IMR-90 (cell line): Measurements from ENCODE around the gene CREG1. TPM values are rescaled to one million over a fixed set of nuclear protein-coding genes. Genes with fewer than 3 reads are reported as not detected.

Source experiments
- ATAC-seq: fragments of 200-7000 bp; cut with Tn5 transposase; 2 replicates; pipeline ENCODE4 v1.9.1; 2020; ENCODE audit warnings: low read depth, mild to moderate bottlenecking, moderate library complexity
- Bru-seq: library from RNA; stranded (reverse); fragments of 400-500 nt; gene quantifications from one replicate; lab custom pipeline; 2021; lab: Mats Ljungman, UMichigan
- BruChase-seq, 2 experiments: library from RNA; stranded (reverse); fragments of 400-500 nt; gene quantifications; one replicate each; lab custom pipeline; 2021; lab: Mats Ljungman, UMichigan
- BruUV-seq: library from RNA; stranded (reverse); fragments of 400-500 nt; replicated peaks from 2 replicates; lab custom pipeline; 2021; lab: Mats Ljungman, UMichigan
- CTCF ChIA-PET: fragments of 300-600 bp; formaldehyde crosslinking; extraction: SDS; loops from one replicate; lab custom pipeline; 2021; ENCODE audit warnings: antibody characterized with exemption; lab: Yijun Ruan, JAX
- POLR2A ChIA-PET: fragments of 300-600 bp; sonication (Branson Sonifier 250); formaldehyde crosslinking; loops from one replicate; lab custom pipeline; 2022; ENCODE audit warnings: antibody characterized with exemption; ENCODE audit not compliant: unreplicated experiment; lab: Charles Lee
- DNase-seq: peaks from one replicate; pipeline ENCODE4 v3.0.0; 2013
- H2AFZ ChIP-seq: replicated peaks from 2 replicates; pipeline ENCODE3; 2013; ENCODE audit warnings: low read length, mild to moderate bottlenecking; ENCODE audit not compliant: poor library complexity
- H2AK5ac ChIP-seq: 2 replicates; pipeline ENCODE4 v1.6.1; 2013; ENCODE audit warnings: low read depth, low read length, inconsistent platforms
- H2AK9ac ChIP-seq: replicated peaks from 2 replicates; pipeline ENCODE3; 2013; ENCODE audit warnings: mild to moderate bottlenecking, low read depth, low read length, moderate library complexity; ENCODE audit not compliant: poor library complexity
- H2BK120ac ChIP-seq: 2 replicates; pipeline ENCODE4 v1.6.1; 2013; ENCODE audit warnings: low read depth, low read length, inconsistent platforms
- H2BK15ac ChIP-seq: 3 replicates; pipeline ENCODE4 v1.6.1; 2013; ENCODE audit warnings: low read depth, low read length, inconsistent platforms
- H2BK20ac ChIP-seq: 2 replicates; pipeline ENCODE4 v1.6.1; 2013; ENCODE audit warnings: low read depth, mild to moderate bottlenecking, inconsistent platforms, low read length, moderate library complexity
- H2BK5ac ChIP-seq: 2 replicates; pipeline ENCODE4 v1.6.1; 2013; ENCODE audit warnings: mild to moderate bottlenecking, low read depth, low read length, inconsistent platforms; ENCODE audit not compliant: poor library complexity, severe bottlenecking
- H3K14ac ChIP-seq: replicated peaks from 2 replicates; pipeline ENCODE4 v1.6.1; 2013; ENCODE audit warnings: low read depth, low read length, inconsistent platforms
- H3K18ac ChIP-seq: 2 replicates; pipeline ENCODE4 v1.6.1; 2013; ENCODE audit warnings: low read depth, low read length, control low read depth
- H3K23ac ChIP-seq: 2 replicates; pipeline ENCODE4 v1.6.1; 2013; ENCODE audit warnings: low read depth, low read length, inconsistent platforms
- H3K27ac ChIP-seq: 2 replicates; pipeline ENCODE4 v1.5.1; 2013; ENCODE audit warnings: mild to moderate bottlenecking, control low read depth, low read length; ENCODE audit not compliant: insufficient read depth
- H3K27me3 ChIP-seq: 2 replicates; pipeline ENCODE4 v1.6.1; 2013; ENCODE audit warnings: low read length; ENCODE audit not compliant: control insufficient read depth, insufficient read depth
- H3K36me3 ChIP-seq: 2 replicates; pipeline ENCODE4 v1.6.1; 2013; ENCODE audit warnings: low read length, mixed read lengths; ENCODE audit not compliant: control insufficient read depth, insufficient read depth
- H3K4ac ChIP-seq: 2 replicates; pipeline ENCODE4 v1.6.1; 2013; ENCODE audit warnings: low read depth, low read length, inconsistent platforms
- H3K4me1 ChIP-seq: 2 replicates; pipeline ENCODE4 v1.6.1; 2013; ENCODE audit warnings: low read length, mixed read lengths; ENCODE audit not compliant: control insufficient read depth, insufficient read depth
- H3K4me2 ChIP-seq: 2 replicates; pipeline ENCODE4 v1.6.1; 2013; ENCODE audit warnings: low read depth, mild to moderate bottlenecking, control low read depth, low read length, moderate library complexity
- H3K4me3 ChIP-seq: 2 replicates; pipeline ENCODE4 v1.5.1; 2013; ENCODE audit warnings: low read depth, mild to moderate bottlenecking, control low read depth, low read length, moderate library complexity; ENCODE audit not compliant: insufficient read depth
- H3K56ac ChIP-seq: 2 replicates; pipeline ENCODE4 v1.6.1; 2013; ENCODE audit warnings: low read length, inconsistent platforms; ENCODE audit not compliant: insufficient read depth; ENCODE audit errors: extremely low read depth
- H3K79me1 ChIP-seq, 2 experiments: 2 replicates each; pipeline ENCODE4 v1.6.1; 2013; ENCODE audit warnings: low read length in 2 of 2, inconsistent platforms in 1 of 2, low read depth in 1 of 2
- H3K9ac ChIP-seq: 2 replicates; pipeline ENCODE4 v1.6.1; 2013; ENCODE audit warnings: low read depth, low read length, control low read depth
- H3K9me1 ChIP-seq: 2 replicates; pipeline ENCODE4 v1.6.1; 2013; ENCODE audit warnings: low read length, inconsistent platforms; ENCODE audit not compliant: insufficient read depth
- H3K9me3 ChIP-seq: 2 replicates; pipeline ENCODE4 v1.6.1; 2013; ENCODE audit warnings: low read length; ENCODE audit not compliant: control insufficient read depth, insufficient read depth
- H4K20me1 ChIP-seq: 2 replicates; pipeline ENCODE4 v1.6.1; 2013; ENCODE audit warnings: low read length, inconsistent platforms; ENCODE audit not compliant: insufficient read depth
- H4K5ac ChIP-seq: 2 replicates; pipeline ENCODE4 v1.6.1; 2013; ENCODE audit warnings: mild to moderate bottlenecking, low read depth, low read length, control low read depth
- H4K8ac ChIP-seq, 2 experiments: 2 replicates each; pipeline ENCODE4 v1.6.1; 2013; ENCODE audit warnings: low read depth in 2 of 2, low read length in 2 of 2, control low read depth in 1 of 2, inconsistent platforms in 1 of 2
- H4K91ac ChIP-seq: 2 replicates; pipeline ENCODE4 v1.6.1; 2013; ENCODE audit warnings: low read depth, low read length, inconsistent platforms; ENCODE audit not compliant: insufficient read depth
- BHLHE40 ChIP-seq: fragments of 150-350 bp; IDR thresholded peaks from 2 replicates; pipeline ENCODE4 v1.6.1; 2016; ENCODE audit warnings: mild to moderate bottlenecking, low read depth, low read length
- CEBPB ChIP-seq: IDR thresholded peaks from 2 replicates; pipeline ENCODE4 v1.6.1; 2012; ENCODE audit warnings: low read depth, low read length, improper control_type of control experiment
- CHD1 ChIP-seq: IDR thresholded peaks from 2 replicates; pipeline ENCODE4 v1.6.1; 2012; ENCODE audit warnings: low read depth, low read length, improper control_type of control experiment
- FOS ChIP-seq: fragments of 150-350 bp; IDR thresholded peaks from 2 replicates; pipeline ENCODE4 v1.6.1; 2016; ENCODE audit warnings: low read depth, low read length
- MAFK ChIP-seq: IDR thresholded peaks from 2 replicates; pipeline ENCODE4 v1.6.1; 2012; ENCODE audit warnings: low read depth, low read length, improper control_type of control experiment
- MAZ ChIP-seq: IDR thresholded peaks from 2 replicates; pipeline ENCODE4 v1.6.1; 2012; ENCODE audit warnings: low read depth, mild to moderate bottlenecking, low read length, improper control_type of control experiment, moderate library complexity, borderline replicate concordance
- NFE2L2 ChIP-seq: fragments of 150-350 bp; IDR thresholded peaks from 2 replicates; pipeline ENCODE4 v1.6.1; 2016; ENCODE audit warnings: low read depth, mild to moderate bottlenecking, low read length
- RFX5 ChIP-seq: IDR thresholded peaks from 2 replicates; pipeline ENCODE4 v1.8.0; 2012; ENCODE audit warnings: low read depth, mild to moderate bottlenecking, low read length, moderate library complexity
- SMC3 ChIP-seq: fragments of 150-350 bp; IDR thresholded peaks from 2 replicates; pipeline ENCODE4 v1.6.1; 2016; ENCODE audit warnings: low read depth, mild to moderate bottlenecking, antibody characterized with exemption, low read length, moderate library complexity
- USF2 ChIP-seq: fragments of 150-350 bp; IDR thresholded peaks from 2 replicates; pipeline ENCODE4 v1.6.1; 2017; ENCODE audit warnings: mild to moderate bottlenecking, antibody characterized with exemption, low read length, low read depth
- WGBS, 2 experiments: methylation state at CpG; one replicate each; pipeline versions ENCODE4 v1.1.5 to v1.1.7; 2013; ENCODE audit warnings: missing lambda C conversion rate in 2 of 2; ENCODE audit not compliant: insufficient read length in 1 of 2; ENCODE audit errors: extremely low coverage in 2 of 2; 5-methylcytosine and 5-hydroxymethylcytosine counted together
- dilution Hi-C: fragments of 300-500 bp; cut with HindIII; formaldehyde crosslinking; loops from one replicate; pipeline ENCODE4 v1.14.3; 2018; ENCODE audit warnings: low sequenced_read_pairs; ENCODE audit not compliant: unreplicated experiment
- in situ Hi-C: fragments of 300-500 bp; cut with MboI; formaldehyde crosslinking; loops from 3 replicates; pipeline ENCODE4 v1.14.3; 2019; ENCODE audit warnings: low sequenced_read_pairs, inconsistent platforms, mixed read lengths
- intact Hi-C: fragments of 100-400 bp; cut with micrococcal nuclease; formaldehyde crosslinking; loops from 2 replicates; pipeline ENCODE4 v1.10.0; 2022
- long read RNA-seq: library from polyadenylated mRNA; unstranded; transcript quantifications from one replicate; pipeline ENCODE4 v2.0.0, GENCODE V29; 2021; ENCODE audit not compliant: unreplicated experiment
- polyA plus RNA-seq, 3 experiments: library from polyadenylated mRNA; depleted of rRNA; stranded (reverse); fragments of >200 nt; gene quantifications; 2 replicates each; pipeline ENCODE4 v1.2.3, GENCODE V29; 2012; ENCODE audit warnings: low replicate concordance in 1 of 3
- total RNA-seq: library from RNA; depleted of rRNA; stranded (reverse); fragments of >200 nt; gene quantifications from 2 replicates; pipeline ENCODE4 v1.2.3, GENCODE V29; 2012; rRNA removed
- TF ChIP-seq, protein P1 (sequence below): conservative IDR thresholded peaks from 2 replicates; pipeline ENCODE4 v1.5.1; 2012; ENCODE audit warnings: mild to moderate bottlenecking, low read depth, low read length, improper control_type of control experiment

The CREG1 gene
- total RNA-seq (2.9 and 3.3 TPM in 2 replicates), polyA plus RNA-seq (2012; rRNA removed) (6.3 and 6.4 TPM in 2 replicates), Bru-seq, nascent RNA (percentile 44 among the genes with signal in this experiment), BruChase-seq, experiment 1, labeled RNA remaining after a 6-hour chase (percentile 49 among the genes with signal in this experiment), BruChase-seq, experiment 2, labeled RNA remaining after a 2-hour chase (percentile 40 among the genes with signal in this experiment)
- 2.2 and 6.9 TPM in 2 replicates for polyA plus RNA-seq (2012; cell fraction: cytosol; rRNA removed)
- 1.8 and 2.5 TPM in 2 replicates for polyA plus RNA-seq (2012; cell fraction: nucleus; rRNA removed; ENCODE audit: low replicate concordance)
- long read RNA-seq, transcript CREG1-201 (4 exons, 1,974 nt), result major isoform, 118 of 120 reads
- long read RNA-seq, partial matches to known transcripts, result 0 of 120 reads
- long read RNA-seq, other reads (novel, unspliced or antisense), result 2 of 120 reads

- dilution Hi-C loops, result no loop called here
These were observed at the start of gene CREG1 for GRCh38 chr1:167553136-167554027. Gene CREG1 (minus strand): TSS chr1:167553762.

More at GRCh38 chr1:167553136-167554027, at the start of gene CREG1:
- DNase-seq, result peak; percentile 78
- peak within 1 kb of the TSS; percentile 80 for H3K4me3 ChIP-seq
- H3K18ac ChIP-seq, result no peak within 1 kb of the TSS
- peaks cover 4% of the 10 kb centered on the region; the same call in 1 of the 2 replicates for H3K4me1 ChIP-seq
- no peak within 1 kb of the TSS for H2BK120ac ChIP-seq
- H3K27ac ChIP-seq, result no peak within 1 kb of the TSS
- H3K9me1 ChIP-seq, result no peaks in the 10 kb centered on the region
- no peak for TF ChIP-seq SMC3
- TF ChIP-seq MAFK, result no peak
- TF ChIP-seq CEBPB, result peak; percentile 31; the same call in 1 of the 2 replicates
- no peak for TF ChIP-seq RFX5
- TF ChIP-seq NFE2L2, result no peak
- TF ChIP-seq MAZ, result peak; percentile 20; the same call in 1 of the 2 replicates
- TF ChIP-seq USF2, result no peak
- TF ChIP-seq CHD1, result no peak
- TF ChIP-seq, protein P1, sequence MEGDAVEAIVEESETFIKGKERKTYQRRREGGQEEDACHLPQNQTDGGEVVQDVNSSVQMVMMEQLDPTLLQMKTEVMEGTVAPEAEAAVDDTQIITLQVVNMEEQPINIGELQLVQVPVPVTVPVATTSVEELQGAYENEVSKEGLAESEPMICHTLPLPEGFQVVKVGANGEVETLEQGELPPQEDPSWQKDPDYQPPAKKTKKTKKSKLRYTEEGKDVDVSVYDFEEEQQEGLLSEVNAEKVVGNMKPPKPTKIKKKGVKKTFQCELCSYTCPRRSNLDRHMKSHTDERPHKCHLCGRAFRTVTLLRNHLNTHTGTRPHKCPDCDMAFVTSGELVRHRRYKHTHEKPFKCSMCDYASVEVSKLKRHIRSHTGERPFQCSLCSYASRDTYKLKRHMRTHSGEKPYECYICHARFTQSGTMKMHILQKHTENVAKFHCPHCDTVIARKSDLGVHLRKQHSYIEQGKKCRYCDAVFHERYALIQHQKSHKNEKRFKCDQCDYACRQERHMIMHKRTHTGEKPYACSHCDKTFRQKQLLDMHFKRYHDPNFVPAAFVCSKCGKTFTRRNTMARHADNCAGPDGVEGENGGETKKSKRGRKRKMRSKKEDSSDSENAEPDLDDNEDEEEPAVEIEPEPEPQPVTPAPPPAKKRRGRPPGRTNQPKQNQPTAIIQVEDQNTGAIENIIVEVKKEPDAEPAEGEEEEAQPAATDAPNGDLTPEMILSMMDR, result no peak
- TF ChIP-seq BHLHE40, result no peak
- no peak for TF ChIP-seq FOS
- 4% methylated on average over 58 of the region's 90 CpGs; no CpG with 5 or more reads in 1 of the 2 experiments for WGBS, 2 experiments
- no peak within 1 kb of the TSS for H4K8ac ChIP-seq
- H4K20me1 ChIP-seq, result no peaks in the 10 kb centered on the region
- no peak within 1 kb of the TSS for H4K5ac ChIP-seq
- H2AFZ ChIP-seq, result peak within 1 kb of the TSS; percentile 89
- intact Hi-C loops, result loop anchor here (5.0 kb wide), 1 partner anchor 249 kb away; no protein-coding TSS in a partner anchor
- no peak within 1 kb of the TSS for H3K4ac ChIP-seq
- H2AK5ac ChIP-seq, result no peak within 1 kb of the TSS
- POLR2A ChIA-PET, result no interaction called here
- H3K4me2 ChIP-seq, result peak within 1 kb of the TSS; percentile 90
- H2BK5ac ChIP-seq, result no peak within 1 kb of the TSS
- in situ Hi-C loops, result no loop called here
- H3K9ac ChIP-seq, result peak within 1 kb of the TSS; percentile 28; the same call in 1 of the 2 replicates
- no peak within 1 kb of the TSS for H4K91ac ChIP-seq
- no peak within 1 kb of the TSS for H3K56ac ChIP-seq
- no peak within 1 kb of the TSS for H2BK15ac ChIP-seq
- H3K36me3 ChIP-seq, result no peaks in the 10 kb centered on the region
- no TSS peak for BruUV-seq
- H2AK9ac ChIP-seq, result no peak within 1 kb of the TSS
- no peaks in the 10 kb centered on the region for H3K9me3 ChIP-seq
- no peaks in the 10 kb centered on the region for H3K79me1 ChIP-seq
- CTCF ChIA-PET, result interaction anchor here (0.6 to 1.0 kb wide), 5 partner anchors 12 to 494 kb away, joined by 3 to 6 read pairs (median 3); no protein-coding TSS in a partner anchor
- peak; percentile 100 for ATAC-seq
- no peak within 1 kb of the TSS for H3K23ac ChIP-seq
- peaks cover 3% of the 10 kb centered on the region for H3K27me3 ChIP-seq
- no peak within 1 kb of the TSS for H3K14ac ChIP-seq
- no peak within 1 kb of the TSS for H2BK20ac ChIP-seq
